Fibroblast of skin of back (primary cell): Measurements from ENCODE around the gene FLRT1.
"Not testable (repeated sequence)": the region's sequence is repeated elsewhere in the genome, so short reads cannot be mapped to it uniquely, and the experiment has no call there.

ENCODE experiments used
- DNase-seq: peaks from one replicate; pipeline ENCODE4 v3.0.0-alpha.2; 2013

Gene FLRT1

GRCh38 chr11:64026575-64027205, 9.0 kb upstream of the FLRT1 start:
- DNase-seq: no peak

GRCh38 chr11:64027651-64028397, 7.9 kb upstream of the FLRT1 start:
- DNase-seq: no peak

- DNase-seq: peak; percentile 46
Measured at GRCh38 chr11:64028398-64029115, 7.2 kb upstream of the FLRT1 start.

DNA sequence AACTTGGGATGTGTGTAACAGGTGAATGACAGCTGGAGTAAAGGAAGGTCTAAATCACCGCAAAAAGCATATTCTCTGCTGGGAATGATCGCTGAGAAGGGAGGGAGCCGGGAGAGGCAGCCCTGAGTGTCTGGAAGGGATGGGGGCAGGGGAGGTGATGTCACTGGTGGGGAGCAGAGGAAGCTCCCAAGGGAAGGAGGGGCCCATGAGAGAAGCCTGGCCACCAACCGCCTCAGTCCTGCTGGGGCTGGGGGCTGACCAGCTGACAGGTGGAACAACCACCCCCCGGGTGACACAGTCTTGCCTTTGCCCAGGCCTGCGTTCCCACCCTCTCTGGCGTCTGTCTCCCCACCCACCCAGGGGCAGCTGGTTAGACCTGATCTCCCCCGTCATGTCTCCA, 6.0 kb upstream of the FLRT1 start:
- no peak for DNase-seq

DNA sequence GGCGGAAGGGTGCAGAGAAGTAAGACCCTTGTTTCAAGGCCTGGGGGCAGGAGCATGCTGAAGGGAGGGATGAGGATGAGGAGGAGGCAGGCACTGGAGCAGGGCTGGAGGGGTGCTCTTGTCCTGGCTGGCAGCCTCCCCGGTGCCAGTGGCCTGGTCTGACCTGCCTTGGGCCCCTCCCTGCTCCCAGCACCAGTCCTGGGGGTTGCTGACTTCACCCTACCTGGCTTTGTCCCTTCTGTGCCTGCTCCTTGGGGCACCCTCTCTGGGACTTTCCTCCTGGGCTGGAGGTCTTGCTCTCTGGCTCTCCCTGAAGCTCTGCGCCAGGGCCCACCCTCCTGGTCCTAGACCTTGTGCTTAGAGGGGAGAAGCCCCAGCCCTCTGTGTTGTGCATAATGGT, 4.7 kb upstream of the FLRT1 start:
- DNase-seq: no peak

- peak; percentile 61 for DNase-seq
Measured at GRCh38 chr11:64032050-64032449, 3.7 kb upstream of the FLRT1 start.

DNA sequence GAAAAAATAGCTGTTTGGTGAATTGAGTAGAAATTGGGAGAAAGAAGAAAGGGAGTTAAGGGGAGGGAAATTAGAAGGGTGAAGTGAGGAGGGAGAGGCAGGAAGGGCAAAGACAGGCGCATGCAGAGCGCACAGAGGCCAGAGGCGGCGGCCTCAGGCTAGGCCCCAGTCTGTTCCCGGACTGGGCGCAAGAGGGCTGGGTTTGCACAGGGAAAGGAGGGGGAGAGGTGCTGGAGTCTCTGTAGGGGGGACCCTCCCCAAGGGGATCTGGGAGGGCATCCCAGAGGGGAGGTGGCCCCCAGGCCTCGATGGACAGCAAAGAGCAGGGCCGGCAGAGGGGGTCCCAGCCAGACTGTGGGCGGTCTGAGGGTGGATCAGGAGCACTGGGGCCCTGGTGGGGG, 1.3 kb upstream of the FLRT1 start:
- DNase-seq: no peak

GRCh38 chr11:64035081-64035524, 628 bp upstream of the FLRT1 start:
- DNase-seq: no peak

GRCh38 chr11:64036087-64037026, 626 bp downstream of the FLRT1 start:
- DNase-seq: peak; percentile 66

DNA sequence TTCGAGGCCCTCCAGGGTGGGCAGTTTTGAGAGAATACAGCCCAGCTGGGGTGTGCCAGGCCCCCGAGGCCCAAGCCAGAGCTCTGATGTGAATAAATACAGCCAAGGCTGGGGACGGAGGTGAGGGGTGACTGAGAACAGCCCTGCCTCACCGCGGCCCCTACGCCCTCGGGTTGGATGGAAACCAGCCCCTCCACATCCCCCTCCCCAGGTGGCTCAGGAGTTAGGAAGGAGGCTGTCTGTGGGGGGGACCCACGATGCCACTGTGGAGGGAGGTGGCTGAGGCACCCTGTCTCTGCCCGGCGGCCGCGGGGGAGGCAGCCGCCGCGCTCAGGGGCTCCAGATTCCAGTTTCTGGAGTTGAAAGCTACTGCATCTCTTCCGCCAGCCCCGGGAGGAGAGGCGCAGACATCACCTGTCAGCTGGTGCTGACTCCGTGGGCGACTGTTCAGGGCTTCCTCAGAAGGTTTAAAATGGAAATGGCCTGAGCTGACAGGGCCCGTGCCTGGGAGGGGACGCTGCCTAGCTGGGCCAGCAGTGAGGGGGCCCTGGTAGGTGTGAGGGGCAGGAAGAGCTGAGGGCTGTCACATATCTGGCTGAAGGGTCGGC, 1.4 kb downstream of the FLRT1 start:
- no peak for DNase-seq

DNA sequence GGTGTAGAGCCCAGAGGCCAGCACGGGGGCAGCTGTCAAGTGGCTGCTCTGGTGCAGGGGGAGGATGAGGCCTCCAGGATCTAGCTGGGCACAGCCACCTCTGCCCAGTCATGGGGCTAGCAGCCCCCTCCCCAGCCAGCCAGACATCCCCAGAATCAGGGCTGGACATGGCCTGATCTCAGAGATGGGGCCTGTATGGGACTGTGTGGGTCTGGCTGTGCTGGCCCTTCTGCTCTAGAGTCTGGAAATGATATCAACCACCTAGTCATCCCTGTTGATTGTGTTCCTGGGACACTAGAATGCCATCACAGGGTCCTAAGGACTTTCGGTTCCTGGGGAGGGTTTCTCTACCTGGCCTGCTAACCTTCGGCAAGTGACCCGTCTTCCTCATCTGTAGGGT, 2.8 kb downstream of the FLRT1 start:
- DNase-seq: no peak

DNA sequence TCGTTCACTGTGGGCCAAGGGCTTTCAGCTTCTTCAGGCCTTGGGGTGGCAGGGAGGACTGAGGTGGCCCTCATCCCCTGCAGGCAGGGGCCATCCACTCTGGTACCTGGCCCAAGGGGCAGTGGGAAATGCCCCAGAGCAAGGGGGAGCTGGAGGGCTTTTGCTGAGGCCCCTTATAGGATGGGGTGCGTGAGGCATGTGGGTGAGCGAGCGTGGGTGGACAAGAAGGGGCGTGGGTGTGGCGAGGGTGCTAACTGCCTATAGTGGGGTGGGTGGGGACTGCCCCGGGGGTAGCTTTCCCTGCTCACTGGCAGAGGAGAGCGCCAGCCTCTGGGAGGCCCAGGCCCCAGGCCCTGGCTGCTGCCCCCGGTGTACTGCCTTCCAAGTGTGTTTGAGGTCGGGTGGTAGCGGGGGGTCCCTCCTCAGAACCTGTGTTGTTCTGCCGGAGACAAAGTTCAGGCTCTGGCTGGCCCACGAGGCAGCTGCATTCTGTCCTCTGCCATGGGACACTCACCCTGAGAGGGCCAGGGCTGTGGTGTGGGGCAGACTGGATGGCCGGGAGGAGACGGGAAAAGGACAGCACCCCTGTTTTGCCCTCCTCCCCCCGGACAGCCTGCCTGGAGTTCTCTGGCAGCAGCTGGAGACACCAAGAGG, 3.4 kb downstream of the FLRT1 start:
- no peak for DNase-seq

- no peak for DNase-seq
Measured at GRCh38 chr11:64040684-64041322, 5.1 kb downstream of the FLRT1 start.

DNA sequence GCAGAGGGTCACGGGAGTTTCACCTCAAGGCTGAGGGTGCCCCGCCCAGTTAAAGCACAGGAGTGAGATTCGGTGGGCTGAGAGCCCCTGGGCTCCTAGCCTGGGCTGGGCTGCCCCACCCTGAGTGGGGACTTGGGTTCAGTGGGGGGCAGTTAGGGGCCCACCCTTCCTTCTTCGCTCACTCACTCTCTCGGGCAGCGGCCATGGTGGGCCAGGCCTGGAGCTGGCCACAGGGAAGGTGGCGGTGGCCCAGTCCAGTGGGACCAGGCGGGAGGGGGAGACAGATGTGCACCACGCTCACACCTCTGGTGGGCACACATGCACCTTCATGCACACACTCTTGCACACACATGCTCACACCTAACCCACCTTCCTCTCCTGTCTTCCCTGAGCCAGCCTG, 6.1 kb downstream of the FLRT1 start:
- no peak for DNase-seq

- DNase-seq: no peak
Measured at GRCh38 chr11:64042301-64042700, 6.6 kb downstream of the FLRT1 start.

- no peak for DNase-seq
Measured at GRCh38 chr11:64043545-64043944, 7.8 kb downstream of the FLRT1 start.

DNA sequence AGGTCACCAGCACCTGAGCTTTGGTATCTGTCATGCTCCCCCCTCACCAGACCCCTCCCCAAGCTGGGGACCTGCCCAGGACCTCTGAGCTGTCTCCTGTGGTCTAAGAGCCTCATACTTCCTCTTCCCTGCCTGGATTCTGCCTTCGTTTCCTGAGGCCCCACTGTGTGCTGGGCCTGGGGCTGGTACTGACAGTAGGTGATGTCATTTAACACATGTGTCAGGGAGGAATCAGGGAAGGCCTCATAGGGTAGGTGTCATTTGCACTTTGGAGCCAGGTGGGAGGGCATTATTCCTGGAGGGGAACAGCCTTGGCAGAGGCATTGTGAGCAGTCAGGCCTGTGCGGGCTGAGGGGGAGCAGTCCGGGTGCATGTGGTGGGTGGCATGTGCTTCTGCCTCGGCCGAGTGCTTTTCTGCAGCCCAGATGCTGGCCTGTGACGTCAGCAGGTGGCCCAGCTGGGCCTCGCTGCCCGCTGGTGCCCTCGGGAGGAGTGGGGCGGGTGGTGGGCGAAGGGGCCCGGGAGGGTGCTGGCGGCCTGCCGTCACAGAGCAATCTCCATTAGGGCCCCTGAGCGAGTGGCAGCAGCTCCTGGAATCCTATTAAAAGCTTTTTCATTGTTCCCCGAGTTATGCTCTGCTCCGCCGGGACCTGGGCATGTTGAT, 9.1 kb downstream of the FLRT1 start:
- DNase-seq: no peak

DNA sequence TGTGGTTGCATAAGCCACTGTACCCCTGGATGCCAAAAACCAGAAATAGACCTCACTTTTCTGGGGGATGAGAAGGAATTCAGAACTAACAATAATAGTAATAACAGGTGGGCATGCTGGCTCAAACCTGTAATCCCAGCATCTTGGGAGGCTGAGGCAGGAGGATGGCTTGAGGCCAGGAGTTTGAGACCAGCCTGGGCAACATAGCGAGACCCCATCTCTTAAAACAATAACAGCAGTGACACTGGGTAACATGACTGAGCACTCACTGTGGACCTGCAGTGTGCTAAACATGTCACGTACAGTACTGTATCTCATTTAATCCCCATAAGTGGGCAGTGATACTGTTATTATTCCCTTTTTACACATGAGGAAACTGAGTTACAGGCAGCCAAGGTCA, 10.0 kb downstream of the FLRT1 start:
- DNase-seq: no peak

DNA sequence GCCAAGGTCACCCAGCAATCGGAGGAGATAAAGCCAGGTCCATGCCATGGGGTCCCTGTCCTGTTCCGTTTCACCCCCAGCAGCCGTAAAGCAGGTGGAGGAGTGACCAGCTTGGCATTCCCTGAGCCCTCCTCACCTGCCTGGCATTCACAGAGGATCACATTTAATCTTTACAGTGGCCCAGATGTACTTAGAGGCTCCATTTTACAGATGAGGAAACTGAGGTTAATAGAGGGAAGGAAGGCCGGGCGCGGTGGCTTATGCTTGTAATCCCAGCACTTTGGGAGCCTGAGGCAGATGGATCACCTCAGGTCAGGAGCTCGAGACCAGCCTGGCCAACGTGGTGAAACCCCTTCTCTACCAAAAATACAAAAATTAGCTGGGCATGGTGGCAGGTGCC, 11.6 kb downstream of the FLRT1 start:
- not testable (repeated sequence) for DNase-seq

DNA sequence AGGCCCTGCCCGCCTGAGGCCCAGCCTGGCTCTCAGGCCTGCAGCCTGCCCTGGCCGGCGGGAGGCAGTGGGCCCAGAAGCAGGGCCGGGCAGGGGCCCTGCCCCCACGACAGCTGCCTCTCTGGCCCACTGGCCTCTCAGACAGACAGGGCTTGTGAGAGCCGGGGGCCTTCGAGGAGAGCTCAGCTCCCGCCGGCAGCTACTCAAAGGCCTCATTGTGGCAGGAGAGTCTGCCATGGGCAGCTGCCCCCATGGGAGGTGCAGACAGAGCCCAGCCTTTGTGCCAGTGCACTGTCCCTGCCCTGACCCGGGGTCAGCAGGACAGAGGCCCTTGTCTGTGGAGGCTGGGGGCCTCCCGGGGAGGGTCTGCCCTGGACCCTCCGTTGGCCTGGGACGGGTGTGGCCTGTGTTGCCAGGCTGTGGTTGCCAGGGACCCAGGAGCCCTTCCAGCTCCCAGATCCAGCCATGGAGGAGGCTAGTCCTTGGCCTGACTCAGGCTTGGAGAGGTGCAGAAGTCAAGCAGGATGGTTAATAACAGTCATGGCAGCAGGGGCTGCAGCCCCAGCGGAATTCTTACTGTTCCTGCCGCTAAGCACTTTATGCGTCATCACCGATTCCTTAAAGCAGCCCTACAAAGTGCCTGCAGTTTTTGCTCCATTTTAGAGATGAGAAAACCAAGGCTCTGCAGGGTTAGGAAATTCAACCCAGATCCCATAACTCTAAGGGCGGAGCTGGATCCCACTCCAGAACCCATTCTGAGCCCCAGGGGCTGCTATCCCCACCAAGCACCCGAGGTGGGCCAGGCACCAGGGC, 12.5 kb downstream of the FLRT1 start:
- DNase-seq: no peak
